Activated CD4-positive, alpha-beta T cell treated with anti-CD3 and anti-CD28 coated beads, Interleukin-2, amount 50 U/mL, for 4 hours (primary cell): Measurements from ENCODE around the gene ADAM12.
"Not testable (repeated sequence)": the region's sequence is repeated elsewhere in the genome, so short reads cannot be mapped to it uniquely, and the experiment has no call there.

Source experiments
- DNase-seq, 2 experiments: peaks; one replicate each; pipeline ENCODE4 v3.0.0-alpha.2; 2020

ADAM12 gene

DNA sequence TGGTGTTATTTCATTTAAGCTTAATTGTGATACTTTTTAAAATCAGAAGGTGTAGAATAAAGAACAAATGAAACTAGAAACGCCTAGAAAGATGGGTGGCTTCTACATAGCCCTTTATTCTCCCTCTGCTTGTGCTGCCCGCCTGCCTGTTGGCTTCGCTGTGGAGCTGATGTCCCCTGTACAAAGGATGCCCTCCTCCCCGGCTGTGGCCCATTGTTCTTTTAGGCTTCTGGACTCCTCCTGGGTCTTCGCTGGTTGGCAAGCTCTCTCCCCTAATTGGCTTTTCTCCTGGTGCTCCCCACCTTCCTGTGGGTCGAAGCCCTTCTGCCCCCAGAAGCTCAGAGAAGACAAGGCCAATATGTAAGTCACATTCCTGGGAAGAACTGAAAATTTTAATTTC lies 393.7 kb downstream of the ADAM12 start:
- no peak for DNase-seq

DNA sequence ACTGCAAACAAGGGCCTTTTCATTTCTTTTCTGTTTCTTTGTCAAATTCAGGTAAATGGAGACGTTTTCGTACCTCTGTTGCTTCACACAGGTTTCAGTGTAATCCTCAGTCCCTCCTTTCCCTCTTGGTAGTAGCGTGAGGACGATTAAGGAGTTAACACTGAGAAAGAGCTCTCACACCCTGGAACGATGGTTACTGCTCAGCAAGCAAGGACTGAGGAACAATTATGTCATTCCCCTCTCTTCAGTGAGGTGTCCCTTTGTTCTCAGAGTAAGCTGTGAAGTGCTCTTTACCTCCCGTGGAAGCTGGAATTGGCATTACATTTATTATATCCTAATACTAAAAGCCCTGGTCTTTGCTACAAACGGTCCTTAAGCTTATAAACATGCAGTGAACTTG lies 396.0 kb downstream of the ADAM12 start:
- no peak for DNase-seq

DNA sequence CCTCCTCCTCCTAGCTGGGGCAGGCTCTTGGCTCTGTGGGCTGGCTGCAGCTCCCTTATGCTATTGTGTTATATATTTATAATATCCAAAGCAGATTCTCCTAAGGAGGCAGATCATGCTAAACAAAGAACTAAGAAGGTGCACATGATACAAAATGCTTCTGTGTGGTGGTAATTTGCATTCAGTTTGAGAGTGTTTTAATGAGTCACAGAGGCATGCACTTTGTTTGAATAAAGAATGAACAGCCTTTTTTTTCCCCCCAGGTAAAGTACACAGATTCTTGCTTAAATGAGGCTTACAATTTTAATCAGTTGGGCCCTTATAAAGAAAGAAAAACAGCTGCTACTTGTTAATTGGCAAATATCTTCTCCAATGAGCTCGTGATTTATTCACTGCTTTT lies 396.9 kb downstream of the ADAM12 start:
- no peak for DNase-seq

DNA sequence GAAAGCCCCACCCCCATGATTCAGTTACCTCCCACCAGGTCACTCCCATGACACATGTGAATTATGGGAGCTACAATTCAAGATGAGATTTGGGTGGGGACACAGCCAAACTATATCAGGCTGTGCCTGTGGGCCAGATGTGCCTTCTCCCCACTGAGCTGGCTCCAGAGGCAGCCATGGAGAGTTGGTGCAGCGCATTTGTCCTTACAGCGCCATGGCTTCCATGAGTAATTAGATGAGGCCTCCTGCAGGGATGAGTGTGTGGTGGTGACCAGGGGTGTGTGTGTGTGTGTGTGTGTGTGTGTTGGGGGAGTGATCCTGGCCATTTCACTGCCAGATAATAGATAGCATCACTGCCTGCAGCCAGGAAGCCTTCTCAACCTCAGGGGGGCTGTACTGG lies 397.3 kb downstream of the ADAM12 start:
- DNase-seq: no peak

DNA sequence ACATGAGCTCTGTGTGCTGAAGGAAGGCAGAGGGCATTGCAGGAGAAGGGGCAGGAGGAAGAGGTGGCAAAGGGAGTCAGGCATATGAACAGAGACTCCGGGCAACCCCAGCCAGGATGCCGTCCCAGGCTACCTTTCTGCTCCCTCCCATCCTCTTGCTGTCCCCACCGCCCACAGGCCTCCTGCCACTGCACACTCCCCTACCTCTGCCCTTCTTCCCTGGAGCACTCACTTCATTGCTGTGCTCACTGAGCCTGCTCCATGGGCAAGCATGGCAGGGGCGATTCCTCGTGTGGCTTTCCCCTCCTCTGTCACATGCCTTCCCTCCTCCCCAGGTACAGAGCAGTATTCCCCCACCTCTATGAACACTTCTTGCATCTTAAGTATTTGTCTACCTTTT lies 398.5 kb downstream of the ADAM12 start:
- no peak for DNase-seq

DNA sequence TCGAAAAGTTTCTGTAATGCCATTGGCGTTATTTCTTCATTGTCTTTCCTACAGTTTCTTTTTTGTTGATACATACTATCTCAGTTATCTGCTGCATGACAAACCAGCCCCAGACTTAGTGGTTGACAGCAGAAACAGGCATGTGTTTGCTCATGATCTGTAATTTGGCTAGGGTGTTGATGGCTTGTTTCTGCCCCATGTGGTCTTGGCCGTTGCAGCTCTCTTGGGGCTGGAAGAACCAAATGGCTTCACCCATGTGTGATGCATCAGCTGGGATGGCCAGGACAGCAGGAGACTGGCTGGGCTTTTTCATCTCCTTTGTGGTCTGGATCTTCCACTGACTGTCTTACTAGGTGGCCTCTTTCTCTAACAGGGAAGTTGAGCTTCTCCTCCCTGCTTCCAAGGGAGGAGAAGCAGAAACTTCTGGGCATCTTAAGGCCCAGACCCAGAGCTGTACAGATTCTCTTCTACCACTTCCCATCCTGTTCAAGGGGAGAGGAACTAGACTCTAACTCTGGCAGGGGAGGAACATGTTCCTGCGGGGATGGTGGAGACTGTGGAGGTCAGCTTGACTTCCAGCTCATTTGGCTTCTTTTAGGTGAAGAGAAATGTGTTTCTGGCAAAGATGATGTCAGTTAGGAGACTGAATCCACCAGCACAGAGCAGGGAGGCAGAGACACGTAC lies 402.6 kb downstream of the ADAM12 start:
- no peak for DNase-seq

DNA sequence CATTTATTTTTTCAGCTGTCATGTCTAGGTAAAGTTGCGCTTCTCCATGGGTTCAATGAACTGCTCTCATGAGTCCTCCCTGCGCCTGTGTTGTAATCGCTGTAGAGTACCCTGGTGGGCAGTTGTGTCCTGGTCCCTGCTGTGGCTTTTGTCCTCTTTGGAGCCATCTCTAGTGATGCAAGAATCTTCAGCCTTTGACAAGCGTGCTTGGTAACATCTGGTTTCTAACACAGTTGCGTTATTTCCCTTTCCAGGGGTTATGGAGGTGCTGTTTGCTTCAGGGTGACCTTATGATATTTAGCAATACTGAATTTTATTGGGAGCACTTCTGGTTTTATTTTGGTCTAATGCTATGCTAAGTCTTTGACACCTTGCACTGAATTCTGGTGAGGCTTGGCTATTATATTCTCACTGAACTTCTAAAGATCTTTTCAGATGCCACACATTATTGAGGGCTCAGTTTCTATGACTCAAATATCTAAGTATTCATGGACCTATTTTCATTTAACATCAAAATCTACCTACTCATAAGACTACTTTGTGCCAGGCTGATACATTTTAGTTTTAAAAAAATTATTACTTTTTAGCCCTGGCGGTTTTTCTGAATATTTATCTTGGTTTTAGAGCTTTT lies 403.3 kb downstream of the ADAM12 start:
- no peak for DNase-seq

DNA sequence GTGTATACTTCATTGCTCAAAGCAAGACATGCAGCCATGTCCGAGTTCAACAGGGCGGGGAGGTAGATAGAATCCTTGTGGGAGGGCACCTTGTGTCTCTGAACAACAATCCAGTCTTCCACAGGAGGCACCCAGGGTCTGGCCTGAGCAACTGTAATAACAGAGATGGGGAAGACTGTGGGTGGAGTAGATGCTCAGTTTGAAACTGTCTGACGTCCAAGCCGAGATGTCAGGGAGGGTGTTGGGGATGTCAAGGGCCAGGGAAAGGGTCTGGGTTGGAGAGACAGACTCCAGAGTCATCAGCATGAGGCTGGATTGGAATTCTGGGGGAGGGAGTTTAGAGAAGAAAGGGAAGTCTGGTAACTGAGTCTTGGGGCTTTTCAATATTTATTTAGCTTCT lies 403.9 kb downstream of the ADAM12 start:
- no peak for DNase-seq

DNA sequence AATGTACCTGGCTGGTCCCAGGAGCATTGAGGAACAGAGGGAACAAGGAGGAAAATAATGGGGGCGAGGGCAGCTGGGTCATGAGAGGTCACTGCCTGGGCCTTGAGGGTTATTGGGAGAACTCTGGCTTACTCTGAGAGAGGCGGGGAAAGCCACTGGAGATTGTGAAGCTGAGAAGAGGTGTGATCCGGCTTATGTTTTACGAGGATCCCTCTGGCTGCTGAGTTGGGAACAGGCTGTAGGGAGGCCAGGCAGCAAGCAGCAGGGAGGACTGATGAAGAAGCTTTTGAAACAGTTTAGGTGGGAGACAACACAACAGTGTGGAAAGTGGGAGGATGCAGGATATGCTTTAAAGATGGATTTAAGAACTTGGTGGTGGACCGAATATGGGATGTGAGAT lies 404.6 kb downstream of the ADAM12 start:
- DNase-seq: no peak

DNA sequence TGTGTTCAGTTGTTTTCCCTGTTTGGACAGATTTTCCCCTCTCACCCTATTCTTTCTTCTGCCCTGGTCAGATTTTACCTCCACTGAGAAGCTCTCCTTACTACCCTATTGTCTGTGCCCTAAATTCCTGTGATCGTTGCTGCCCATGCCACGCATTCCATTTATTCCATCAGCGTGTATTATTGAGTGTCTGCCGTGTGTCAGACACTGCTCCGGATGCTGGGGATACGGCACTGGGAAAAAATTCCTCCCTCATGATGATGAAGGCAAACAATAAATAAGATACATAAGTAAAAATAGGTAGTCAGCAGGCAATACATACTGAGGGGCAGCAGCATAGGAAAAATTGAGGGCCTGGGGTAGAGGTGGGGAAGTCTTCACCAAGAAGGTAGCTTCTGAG lies 405.1 kb downstream of the ADAM12 start:
- no peak for DNase-seq

DNA sequence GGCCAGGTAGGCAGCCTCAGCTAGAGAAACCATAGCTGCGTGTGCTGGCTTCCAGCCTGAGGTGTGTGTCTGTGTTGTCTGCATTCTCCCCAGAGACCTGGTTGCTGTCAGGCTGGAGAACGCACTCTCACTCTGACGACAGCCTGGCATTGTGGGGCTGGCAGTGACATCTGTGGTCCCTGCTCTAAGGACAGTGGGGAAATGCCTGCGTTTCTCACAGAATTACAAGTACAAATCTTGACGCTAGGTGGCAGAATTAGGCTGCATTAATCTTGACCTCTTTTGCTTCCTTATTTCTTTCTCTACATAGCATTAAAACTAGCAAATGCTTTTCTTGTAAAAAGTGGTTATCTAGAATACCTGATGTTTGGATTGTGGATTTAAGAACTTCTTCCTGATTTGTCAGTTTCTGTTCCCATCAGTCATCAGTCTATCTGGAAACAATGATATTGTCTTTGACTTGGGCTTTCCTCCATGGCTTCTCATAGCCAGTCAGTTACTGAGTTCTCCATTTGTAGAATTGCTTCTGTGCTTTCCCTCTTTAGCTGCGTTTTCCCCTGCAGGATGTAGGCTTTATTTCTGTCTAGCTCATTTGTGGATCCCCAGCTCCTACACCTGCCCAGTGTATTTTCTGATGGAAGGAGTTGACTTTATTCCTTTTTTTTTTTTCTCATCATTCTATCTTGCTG lies 405.9 kb downstream of the ADAM12 start:
- no peak for DNase-seq

DNA sequence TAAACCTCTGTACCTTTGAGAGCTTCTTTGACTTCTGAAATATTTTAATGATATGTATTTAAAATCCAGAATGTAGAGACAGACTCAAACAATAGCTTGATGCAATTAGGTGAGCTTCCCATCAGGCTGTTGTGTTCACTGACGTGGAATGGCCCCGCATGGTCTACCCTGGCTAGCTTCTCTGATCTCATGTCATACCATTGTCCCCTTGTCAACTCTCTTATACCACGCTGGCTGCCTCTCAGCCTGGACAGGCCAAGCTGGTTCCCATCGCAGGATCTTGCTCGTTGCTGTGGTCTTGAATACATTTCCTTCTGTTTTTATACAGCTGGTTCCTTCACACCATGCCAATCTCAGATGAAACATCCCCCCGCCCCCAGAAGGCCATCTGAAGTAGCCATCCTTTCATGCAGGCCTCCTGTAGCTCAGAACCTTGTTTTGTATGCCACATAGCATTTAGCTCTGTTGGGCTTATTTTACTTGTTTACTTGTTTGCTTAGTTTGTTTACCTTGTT lies 407.7 kb downstream of the ADAM12 start:
- DNase-seq: no peak

DNA sequence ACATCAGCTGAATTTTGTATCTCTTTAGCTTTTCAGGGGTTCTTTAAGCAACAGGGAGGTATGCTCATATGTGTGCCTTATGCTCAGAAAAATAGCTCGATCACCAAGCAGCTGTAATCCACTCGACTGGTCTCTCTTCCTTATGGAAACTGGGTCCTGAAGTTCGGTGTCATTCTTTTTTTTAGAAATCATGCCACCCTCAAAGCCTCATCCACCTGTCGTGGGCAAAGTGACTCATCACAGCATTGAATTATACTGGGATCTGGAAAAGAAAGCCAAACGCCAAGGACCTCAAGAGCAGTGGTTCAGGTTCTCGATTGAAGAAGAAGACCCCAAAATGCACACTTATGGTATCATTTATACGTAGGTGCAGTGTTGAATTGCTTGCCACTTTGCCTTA lies 408.3 kb downstream of the ADAM12 start:
- no peak for DNase-seq

DNA sequence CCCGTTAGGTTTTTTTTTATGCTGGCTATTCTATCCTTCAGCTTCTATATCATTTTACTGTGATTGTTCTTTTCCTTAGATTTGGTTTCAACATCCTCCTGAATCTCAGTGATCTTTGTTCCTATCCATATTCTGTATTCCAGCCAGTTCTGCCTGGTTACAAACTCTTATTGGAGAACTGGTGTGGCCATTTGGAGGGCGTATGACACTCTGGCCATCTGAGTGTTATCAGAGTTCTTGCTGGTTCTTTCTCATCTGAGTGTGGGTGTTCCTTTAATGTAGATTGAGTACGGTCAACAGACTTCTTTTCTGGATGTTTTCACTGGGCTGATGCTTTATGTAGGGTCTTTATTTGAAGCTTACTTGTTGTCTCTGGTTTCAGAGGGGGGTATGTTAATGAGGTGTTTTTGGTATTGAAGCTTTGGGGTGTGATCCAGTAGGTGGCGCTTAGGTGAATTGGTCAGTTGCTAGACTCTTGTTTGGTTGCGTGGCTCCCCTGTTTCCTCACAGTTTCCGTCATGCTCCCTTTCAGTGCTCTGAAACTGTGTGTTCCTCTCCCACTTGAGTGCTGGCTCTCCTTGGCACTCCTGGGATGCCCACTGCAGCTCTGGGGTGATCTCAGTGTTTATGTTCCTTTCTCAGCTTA lies 411.2 kb downstream of the ADAM12 start:
- no peak for DNase-seq

DNA sequence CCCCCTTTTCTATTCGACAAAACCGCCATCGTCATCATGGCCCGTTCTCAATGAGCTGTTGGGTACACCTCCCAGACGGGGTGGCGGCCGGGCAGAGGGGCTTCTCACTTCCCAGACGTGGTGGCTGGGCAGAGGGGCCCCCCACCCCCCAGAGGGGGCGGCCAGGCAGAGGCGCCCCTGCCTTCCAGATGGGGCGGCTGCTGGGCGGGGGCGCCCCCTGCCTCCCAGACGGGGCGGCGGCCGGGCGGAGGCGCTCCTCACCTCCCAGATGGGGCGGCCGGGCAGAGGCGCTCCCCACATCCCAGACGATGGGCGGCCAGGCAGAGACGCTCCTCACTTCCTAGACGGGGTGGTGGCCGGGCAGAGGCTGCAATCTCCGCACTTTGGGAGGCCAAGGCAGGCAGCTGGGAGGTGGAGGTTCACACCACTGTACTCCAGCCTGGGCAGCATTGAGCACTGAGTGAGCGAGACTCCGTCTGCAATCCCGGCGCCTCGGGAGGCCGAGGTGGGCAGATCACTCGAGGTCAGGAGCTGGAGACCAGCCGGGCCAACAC lies 418.1 kb downstream of the ADAM12 start:
- not testable (repeated sequence) for DNase-seq

DNA sequence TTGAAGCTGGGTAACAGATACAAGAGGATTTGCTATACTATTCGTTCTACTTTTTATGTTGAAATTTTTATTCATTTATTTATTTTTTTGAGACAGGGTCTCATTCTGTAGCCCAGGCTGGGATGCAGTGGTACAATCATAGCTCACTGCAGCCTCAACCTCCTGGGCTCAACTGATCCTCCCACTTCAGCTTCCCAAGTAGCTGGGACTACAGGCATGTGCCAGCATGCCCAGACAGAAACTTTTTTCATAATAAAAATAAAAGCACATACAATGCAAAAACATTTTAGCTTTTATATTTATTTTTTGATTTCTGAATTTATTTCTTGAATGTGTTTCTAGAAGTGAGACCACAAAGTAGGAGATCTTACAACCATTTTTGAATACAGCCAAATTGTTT lies 420.7 kb downstream of the ADAM12 start:
- DNase-seq: no peak

DNA sequence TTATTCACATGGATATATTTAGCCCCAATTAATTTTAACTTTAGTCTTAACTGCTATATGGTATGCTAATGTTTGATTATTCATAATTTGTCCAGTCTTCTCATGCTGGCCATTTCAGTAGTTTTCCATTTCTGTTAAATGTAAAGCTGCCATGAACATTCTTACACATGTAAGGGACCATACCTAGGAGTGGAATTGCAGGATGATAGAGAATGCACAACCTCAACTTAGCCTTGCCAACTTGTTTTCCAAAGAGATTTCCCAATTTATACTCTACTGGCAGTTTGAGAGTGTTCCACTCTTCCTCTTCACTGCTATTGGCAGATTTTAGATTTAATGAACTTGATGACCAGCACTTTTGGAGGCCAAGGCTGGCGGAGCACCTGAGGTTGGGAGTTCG lies 423.7 kb downstream of the ADAM12 start:
- no peak for DNase-seq
